Measurements from ENCODE around the gene TMSB15B.
A peak's percentile ranks its signal among the peaks of the same experiment; 100 is the strongest.
"Not testable (repeated sequence)": the region's sequence is repeated elsewhere in the genome, so short reads cannot be mapped to it uniquely, and the experiment has no call there.

Gene TMSB15B

GRCh38 chrX:103962411-103963278, at the start of gene TMSB15B:
Gene TMSB15B (plus strand): TSS chrX:103962627.
- H3K4me3 Mint-ChIP-seq; H3K9me3 Mint-ChIP-seq; H3K27me3 Mint-ChIP-seq; H3K27ac Mint-ChIP-seq; H3K4me1 Mint-ChIP-seq (ENCODE audit: low read depth); H3K36me3 Mint-ChIP-seq (ENCODE audit: low read depth): not testable (repeated sequence)

GRCh38 chrX:103913356-103914020, 48.9 kb upstream of the TMSB15B start:
- Mint-ChIP-seq H3K4me1 (ENCODE audit: low read depth) (peaks cover 4% of the 10 kb centered on the region), H3K27ac (no peak overlapping the region), H3K4me3 (no peak overlapping the region)

GRCh38 chrX:103918050-103918449, 44.4 kb upstream of the TMSB15B start:
- Mint-ChIP-seq H3K4me3 (peak overlapping the region; percentile 93), H3K27me3 (no peaks in the 10 kb centered on the region), H3K9me3 (no peaks in the 10 kb centered on the region), H3K4me1 (ENCODE audit: low read depth) (peaks cover 20% of the 10 kb centered on the region), H3K36me3 (ENCODE audit: low read depth) (peaks cover 3% of the 10 kb centered on the region), H3K27ac (peak overlapping the region; percentile 82)

More at GRCh38 chrX:103913356-103914020, 48.9 kb upstream of the TMSB15B start:
- Mint-ChIP-seq H3K27me3 (no peaks in the 10 kb centered on the region), H3K36me3 (ENCODE audit: low read depth) (no peaks in the 10 kb centered on the region), H3K9me3 (no peaks in the 10 kb centered on the region)

GRCh38 chrX:103918571-103919269, 43.7 kb upstream of the TMSB15B start:
- Mint-ChIP-seq H3K4me3 (peak overlapping the region; percentile 93), H3K36me3 (ENCODE audit: low read depth) (peaks cover 3% of the 10 kb centered on the region), H3K9me3 (no peaks in the 10 kb centered on the region), H3K4me1 (ENCODE audit: low read depth) (peaks cover 20% of the 10 kb centered on the region), H3K27me3 (no peaks in the 10 kb centered on the region), H3K27ac (peak overlapping the region; percentile 82)

DNA sequence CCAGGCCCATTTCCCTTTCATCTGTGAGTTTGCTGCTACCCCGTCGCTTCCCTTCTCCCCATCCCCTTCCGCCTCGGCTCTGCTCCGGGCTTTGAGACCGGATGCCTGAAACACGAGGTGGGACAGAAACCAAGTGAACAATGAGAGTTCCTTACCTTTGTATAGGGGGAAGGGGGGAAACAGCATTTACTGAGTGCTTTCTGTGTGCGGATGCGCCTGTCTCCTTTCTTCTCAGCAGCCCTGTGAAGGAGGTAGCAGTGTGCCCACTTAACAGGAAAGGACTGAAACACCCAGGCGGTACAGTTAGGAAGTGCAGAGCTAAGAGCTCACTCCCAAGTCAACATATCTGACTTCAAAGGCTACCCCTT, 43.2 kb upstream of the TMSB15B start:
- Mint-ChIP-seq H3K27me3 (no peaks in the 10 kb centered on the region), H3K27ac (peak overlapping the region; percentile 82), H3K36me3 (ENCODE audit: low read depth) (peaks cover 5% of the 10 kb centered on the region), H3K9me3 (no peaks in the 10 kb centered on the region), H3K4me3 (peak overlapping the region; percentile 93), H3K4me1 (ENCODE audit: low read depth) (peaks cover 20% of the 10 kb centered on the region)

GRCh38 chrX:103920515-103920914, 41.9 kb upstream of the TMSB15B start:
- Mint-ChIP-seq H3K4me3 (peak overlapping the region; percentile 93), H3K4me1 (ENCODE audit: low read depth) (peaks cover 23% of the 10 kb centered on the region)
- H3K27me3 Mint-ChIP-seq; H3K27ac Mint-ChIP-seq; H3K9me3 Mint-ChIP-seq; H3K36me3 Mint-ChIP-seq (ENCODE audit: low read depth): not testable (repeated sequence)

DNA sequence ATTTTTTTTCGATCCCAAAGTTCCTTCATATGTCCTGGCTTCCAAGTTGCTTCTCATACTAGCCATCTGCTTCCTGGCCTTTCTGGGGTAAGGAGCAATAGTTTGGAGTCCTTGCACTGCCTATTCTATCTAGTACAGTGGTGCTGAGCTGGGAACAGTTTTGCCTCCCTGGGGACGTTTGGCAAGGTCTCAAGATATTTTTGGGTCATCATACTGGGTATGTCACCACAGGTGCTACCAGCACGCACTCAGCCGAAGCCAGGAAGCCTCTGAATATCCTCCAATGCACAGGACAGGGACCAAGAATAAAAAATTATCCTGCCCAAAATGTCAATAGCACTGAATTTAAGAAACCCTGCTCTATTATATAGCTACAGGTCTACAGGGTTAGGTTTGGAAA, 35.4 kb upstream of the TMSB15B start:
- peaks cover 4% of the 10 kb centered on the region for H3K36me3 Mint-ChIP-seq (ENCODE audit: low read depth)
- H3K4me3 Mint-ChIP-seq: no peak overlapping the region
- no peak overlapping the region for H3K27ac Mint-ChIP-seq

DNA sequence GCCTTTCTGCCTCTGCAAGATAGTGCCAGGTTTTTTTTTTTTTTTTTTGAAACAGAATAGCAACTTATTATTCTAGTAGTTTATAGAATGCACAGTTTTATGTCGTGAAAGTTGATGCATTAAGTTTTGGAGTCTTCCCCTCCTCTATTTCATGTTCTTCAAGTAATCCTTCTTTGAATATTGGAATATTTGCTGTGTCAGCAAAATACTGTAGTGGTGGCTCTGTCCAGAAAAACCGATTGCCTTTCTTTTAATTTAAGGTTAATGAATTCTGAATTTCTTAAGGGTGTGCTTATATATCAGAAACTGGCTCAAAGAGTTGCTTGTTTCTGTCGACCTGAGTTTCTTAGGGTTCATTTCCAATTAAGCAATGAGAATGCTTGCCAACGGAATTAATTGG, 34.8 kb upstream of the TMSB15B start:
- H3K27me3 Mint-ChIP-seq: no peaks in the 10 kb centered on the region
- H3K27ac Mint-ChIP-seq: no peak overlapping the region
- H3K9me3 Mint-ChIP-seq: no peaks in the 10 kb centered on the region
- peaks cover 15% of the 10 kb centered on the region for H3K4me1 Mint-ChIP-seq (ENCODE audit: low read depth)
- H3K36me3 Mint-ChIP-seq (ENCODE audit: low read depth): peaks cover 4% of the 10 kb centered on the region
- H3K4me3 Mint-ChIP-seq: no peak overlapping the region

More for the DNA sequence above, 35.4 kb upstream of the TMSB15B start:
- Mint-ChIP-seq H3K27me3 (no peaks in the 10 kb centered on the region), H3K4me1 (ENCODE audit: low read depth) (peaks cover 12% of the 10 kb centered on the region), H3K9me3 (no peaks in the 10 kb centered on the region)

GRCh38 chrX:103932133-103932532, 30.3 kb upstream of the TMSB15B start:
- Mint-ChIP-seq H3K36me3 (ENCODE audit: low read depth) (peaks cover 11% of the 10 kb centered on the region), H3K4me1 (ENCODE audit: low read depth) (peaks cover 9% of the 10 kb centered on the region), H3K27ac (peak overlapping the region; percentile 45), H3K27me3 (no peaks in the 10 kb centered on the region), H3K9me3 (no peaks in the 10 kb centered on the region), H3K4me3 (no peak overlapping the region)

GRCh38 chrX:103940257-103940656, 22.2 kb upstream of the TMSB15B start:
- H3K27ac Mint-ChIP-seq; H3K27me3 Mint-ChIP-seq; H3K4me3 Mint-ChIP-seq; H3K36me3 Mint-ChIP-seq (ENCODE audit: low read depth); H3K9me3 Mint-ChIP-seq: not testable (repeated sequence)
- H3K4me1 Mint-ChIP-seq (ENCODE audit: low read depth): peaks cover 38% of the 10 kb centered on the region

- Mint-ChIP-seq H3K27me3 (no peaks in the 10 kb centered on the region), H3K9me3 (no peaks in the 10 kb centered on the region), H3K4me3 (no peak overlapping the region), H3K4me1 (ENCODE audit: low read depth) (peaks cover 38% of the 10 kb centered on the region), H3K36me3 (ENCODE audit: low read depth) (no peaks in the 10 kb centered on the region), H3K27ac (peak overlapping the region; percentile 45)
These were observed 21.0 kb upstream of the TMSB15B start for GRCh38 chrX:103941201-103941975.

DNA sequence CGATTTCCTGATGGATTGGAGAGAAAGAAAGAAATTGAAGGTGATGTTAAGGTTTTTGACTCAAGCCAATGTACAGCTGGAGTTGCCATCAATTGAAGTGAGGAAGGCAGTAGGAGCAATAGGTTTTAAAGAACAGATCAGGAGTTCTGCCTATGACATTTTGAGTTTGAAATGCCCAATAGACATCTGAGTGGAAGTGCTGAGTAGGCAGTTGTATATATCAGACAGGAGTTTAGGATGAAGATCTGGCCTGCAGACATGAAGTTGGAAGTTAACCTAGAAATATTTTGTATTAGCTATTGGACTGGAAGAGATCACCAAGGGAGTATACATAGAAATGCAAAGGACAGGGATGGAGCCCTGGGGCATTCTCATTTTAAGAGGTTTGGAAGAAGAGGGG, 12.9 kb upstream of the TMSB15B start:
- no peaks in the 10 kb centered on the region for H3K27me3 Mint-ChIP-seq
- no peaks in the 10 kb centered on the region for H3K4me1 Mint-ChIP-seq (ENCODE audit: low read depth)
- no peaks in the 10 kb centered on the region for H3K9me3 Mint-ChIP-seq
- no peak overlapping the region for H3K27ac Mint-ChIP-seq
- H3K4me3 Mint-ChIP-seq: no peak overlapping the region
- H3K36me3 Mint-ChIP-seq (ENCODE audit: low read depth): no peaks in the 10 kb centered on the region

- Mint-ChIP-seq H3K27me3 (no peaks in the 10 kb centered on the region), H3K4me1 (ENCODE audit: low read depth) (no peaks in the 10 kb centered on the region), H3K4me3 (no peak overlapping the region), H3K27ac (no peak overlapping the region), H3K36me3 (ENCODE audit: low read depth) (no peaks in the 10 kb centered on the region), H3K9me3 (no peaks in the 10 kb centered on the region)
These were observed 9.1 kb upstream of the TMSB15B start for GRCh38 chrX:103953353-103953752.

DNA sequence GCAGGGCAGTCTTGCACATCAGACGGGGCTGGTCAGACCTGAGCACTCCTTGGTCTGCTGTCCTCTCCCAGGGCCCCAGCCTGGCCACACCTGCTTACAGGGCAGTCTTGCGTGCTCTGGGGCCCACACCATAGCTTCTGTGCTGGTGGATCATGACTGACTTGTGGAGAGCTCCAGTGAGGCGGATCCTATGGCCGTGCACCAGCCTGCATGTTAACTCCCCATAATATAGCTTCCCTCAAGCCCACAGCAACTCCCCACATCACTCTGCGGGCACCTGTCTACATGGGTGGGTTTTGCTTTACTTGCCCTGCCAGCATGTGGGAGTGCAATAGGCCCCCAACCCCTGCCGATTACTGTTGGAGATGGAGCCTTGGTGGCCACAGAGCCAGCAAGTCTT, 8.2 kb upstream of the TMSB15B start:
- Mint-ChIP-seq H3K27ac (no peak overlapping the region), H3K4me3 (no peak overlapping the region), H3K36me3 (ENCODE audit: low read depth) (no peaks in the 10 kb centered on the region), H3K9me3 (no peaks in the 10 kb centered on the region), H3K4me1 (ENCODE audit: low read depth) (no peaks in the 10 kb centered on the region), H3K27me3 (no peaks in the 10 kb centered on the region)

All from stimulated activated naive CD8-positive, alpha-beta T cell treated with anti-CD3 and anti-CD28 coated beads, Interleukin-15, Interleukin-2, amounts not matched to agents 100 ng/mL and 50 ng/mL, for 24 hours (primary cell).